ENCODE measurements around the gene ANKRD13D. TPM values are rescaled to one million over a fixed set of nuclear protein-coding genes. Genes with fewer than 3 reads are reported as not detected.
"Not testable (repeated sequence)": the region's sequence is repeated elsewhere in the genome, so short reads cannot be mapped to it uniquely, and the experiment has no call there.

ANKRD13D gene
- 10 to 100 TPM; 18.9 to 21.1 (median 20.8) TPM for polyA plus RNA-seq (ENCODE audit: insufficient read length in 3 of 3)

DNA sequence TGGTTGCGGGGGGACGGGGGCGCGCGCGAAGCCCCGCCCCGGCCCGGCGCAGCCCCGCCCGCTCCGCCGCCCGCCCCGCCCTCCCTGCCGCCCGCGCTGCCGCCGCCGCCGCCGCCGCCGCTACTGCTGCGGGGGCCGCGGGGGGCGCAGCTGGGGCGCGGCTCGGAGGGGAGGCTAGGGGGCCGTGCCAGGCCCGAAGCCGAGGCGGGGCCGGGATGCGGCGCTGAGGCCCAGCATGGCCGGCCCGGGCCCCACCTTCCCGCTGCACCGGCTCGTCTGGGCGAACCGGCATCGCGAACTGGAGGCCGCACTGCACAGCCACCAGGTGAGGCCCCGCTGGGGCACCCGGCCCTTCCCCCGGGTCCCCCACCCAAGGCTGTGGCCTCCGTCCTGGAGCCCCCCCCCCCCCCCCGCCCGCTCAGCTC lies at the start of gene ANKRD13D:
Gene ANKRD13D (plus strand): TSS at position 78 of the 425 bp plus-strand sequence. CDS start 158 bp downstream, at position 236.
- DNase-seq (ENCODE audit: low read depth in 3 of 3, low spot score in 2 of 3), result no peak

DNA sequence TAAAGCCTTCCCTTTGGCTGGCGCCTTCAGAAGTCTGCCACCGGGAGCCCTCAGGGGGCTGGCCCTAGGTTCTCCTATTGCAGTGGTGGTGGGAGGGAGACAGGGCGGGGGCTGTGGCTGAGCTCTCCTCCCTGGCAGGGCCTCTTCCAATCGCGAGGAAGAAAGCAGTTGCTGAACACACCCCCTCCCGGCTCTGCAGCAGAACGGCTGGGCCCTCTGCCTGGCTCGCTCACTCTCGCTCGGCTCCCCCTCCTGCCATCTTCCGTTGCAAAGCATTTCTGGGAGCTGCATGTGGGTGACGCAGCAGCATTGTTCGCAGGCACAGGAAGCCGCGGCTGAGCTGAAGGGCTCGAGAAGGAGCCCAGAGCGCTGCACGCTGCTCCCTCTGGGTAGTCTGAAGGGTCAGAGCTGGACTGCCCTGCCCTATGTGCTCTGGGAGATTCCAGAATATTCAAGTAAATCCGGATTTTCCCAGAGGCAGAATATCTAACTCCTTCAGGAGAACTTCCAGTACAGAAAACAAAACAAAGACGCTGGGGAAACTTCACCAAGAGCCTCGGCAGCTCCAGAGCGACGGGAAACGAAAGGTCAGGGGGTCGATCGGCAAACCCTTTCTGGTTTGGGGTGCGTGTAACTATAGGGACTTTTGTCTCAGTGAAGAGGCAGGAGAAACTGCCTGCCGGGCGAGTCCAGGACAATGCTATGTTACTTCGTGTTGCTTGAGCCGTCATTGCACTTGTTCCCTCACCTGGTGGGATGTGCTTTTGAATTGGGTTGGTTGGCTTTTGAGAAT lies 49.1 kb upstream of the ANKRD13D start:
- DNase-seq (ENCODE audit: low read depth in 3 of 3, low spot score in 2 of 3), result peak; percentile 88 to 95 (median 90)

DNA sequence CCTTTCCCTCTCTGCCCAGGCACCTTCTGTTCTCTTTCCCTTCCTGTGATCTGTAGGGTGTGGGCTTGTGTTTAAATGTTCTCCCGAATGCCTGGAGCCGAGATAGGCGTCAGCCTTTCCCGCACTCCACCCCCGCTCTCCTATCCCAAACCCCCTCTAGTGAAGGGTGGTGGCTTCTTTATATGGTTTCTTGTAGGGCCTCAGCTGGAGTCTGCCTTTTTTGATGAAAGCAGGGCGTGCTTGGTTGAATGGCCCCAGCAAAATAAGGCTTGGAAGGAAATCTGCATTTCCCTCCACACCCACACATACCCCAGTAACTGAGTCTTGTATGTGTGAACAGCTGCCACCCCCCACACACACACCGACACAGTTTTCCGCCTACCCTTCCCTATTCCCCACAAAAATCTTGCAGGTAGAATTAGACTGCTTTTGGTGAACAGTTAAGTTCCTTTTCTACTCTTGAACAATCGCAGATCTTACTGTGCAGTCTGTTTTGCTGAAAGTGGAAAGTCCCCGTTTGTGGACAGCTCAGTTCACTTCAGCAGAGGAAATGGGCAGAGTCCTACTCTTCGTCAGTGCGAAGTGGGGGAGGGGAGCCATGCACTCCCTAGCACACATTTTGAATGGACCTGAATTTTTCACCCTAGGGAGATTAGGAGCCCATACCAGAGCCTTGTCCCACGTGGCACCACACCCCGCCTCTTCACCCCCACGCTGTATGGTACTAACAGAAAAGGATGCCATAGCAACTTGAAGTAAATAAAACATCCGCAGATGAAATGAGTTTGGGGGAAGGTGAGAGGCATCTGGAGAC lies 48.3 kb upstream of the ANKRD13D start:
- DNase-seq (ENCODE audit: low read depth in 3 of 3, low spot score in 2 of 3), result peak in 2 of 3 donors; percentile 56 to 57

DNA sequence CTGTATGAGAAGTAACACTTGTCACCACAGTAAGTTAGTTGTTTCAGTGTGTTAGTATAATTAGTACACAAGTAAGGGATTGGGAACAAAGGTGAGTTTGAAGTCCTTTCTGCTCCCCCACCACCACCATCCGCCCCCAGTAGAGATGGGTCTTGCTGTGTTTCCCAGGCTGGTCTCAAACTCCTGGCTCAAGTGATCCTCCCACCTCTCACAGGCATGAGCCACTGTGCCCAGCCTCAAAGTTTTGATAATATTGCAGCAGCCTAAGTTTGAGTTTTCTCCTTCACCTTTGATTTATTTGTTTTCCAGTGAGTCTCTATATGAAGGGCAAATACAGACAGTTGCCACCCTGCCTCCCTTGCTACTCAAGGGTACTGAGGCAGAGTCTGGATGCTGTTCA lies 46.6 kb upstream of the ANKRD13D start:
- DNase-seq (ENCODE audit: low read depth in 3 of 3, low spot score in 2 of 3), result no peak

GRCh38 chr11:67243051-67243450 lies 46.1 kb upstream of the ANKRD13D start:
- DNase-seq (ENCODE audit: low read depth in 3 of 3, low spot score in 2 of 3), result no peak

DNA sequence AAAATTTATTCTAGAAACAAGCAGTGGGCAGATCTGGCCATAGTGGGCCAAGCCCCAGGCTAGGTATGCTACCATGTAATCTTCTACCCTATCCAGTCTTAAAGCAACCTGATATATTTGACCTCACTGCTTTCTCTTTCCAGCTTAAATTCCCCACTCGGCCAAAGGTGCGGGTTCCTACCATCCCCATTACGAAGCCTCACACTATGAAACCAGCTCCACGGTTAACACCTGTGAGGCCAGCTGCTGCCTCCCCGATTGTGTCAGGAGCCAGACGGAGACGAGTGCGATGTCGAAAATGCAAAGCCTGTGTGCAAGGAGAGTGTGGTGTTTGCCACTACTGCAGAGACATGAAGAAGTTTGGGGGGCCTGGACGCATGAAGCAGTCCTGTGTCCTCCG lies 44.1 kb upstream of the ANKRD13D start:
- DNase-seq (ENCODE audit: low read depth in 3 of 3, low spot score in 2 of 3), result no peak

DNA sequence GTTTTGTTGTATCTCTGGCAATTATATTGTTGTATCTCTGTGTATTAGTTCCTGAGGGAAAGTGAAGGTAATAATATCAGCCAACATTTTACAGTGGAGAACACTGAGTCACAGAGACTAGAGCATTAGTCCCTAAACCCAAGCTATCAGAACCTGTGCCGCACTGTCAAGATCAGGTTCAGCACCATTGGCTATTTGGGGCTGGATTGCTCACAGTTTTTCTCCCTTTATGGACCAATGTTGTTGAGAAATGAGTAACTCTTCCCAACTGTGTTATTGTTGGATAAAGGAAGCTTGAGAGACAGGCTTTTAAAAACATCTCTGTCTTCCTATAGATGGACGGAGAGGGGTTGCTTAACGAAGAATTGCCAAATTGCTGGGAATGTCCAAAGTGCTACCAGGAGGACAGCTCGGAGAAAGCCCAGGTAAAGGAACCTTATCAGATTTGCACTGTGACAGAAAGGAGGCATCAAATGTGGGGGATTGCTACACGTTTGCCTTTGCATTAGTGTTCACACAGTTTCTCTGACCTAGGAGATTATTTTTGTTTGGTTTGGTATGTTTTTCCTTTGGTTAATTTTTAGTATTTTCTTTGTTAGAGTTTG lies 41.1 kb upstream of the ANKRD13D start:
- no peak for DNase-seq (ENCODE audit: low read depth in 3 of 3, low spot score in 2 of 3)

- DNase-seq (ENCODE audit: low read depth in 3 of 3, low spot score in 2 of 3), result no peak
Measured at GRCh38 chr11:67248653-67249052, 40.5 kb upstream of the ANKRD13D start.

GRCh38 chr11:67250059-67251043 lies 38.8 kb upstream of the ANKRD13D start:
- DNase-seq (ENCODE audit: low read depth in 3 of 3, low spot score in 2 of 3), result no peak

DNA sequence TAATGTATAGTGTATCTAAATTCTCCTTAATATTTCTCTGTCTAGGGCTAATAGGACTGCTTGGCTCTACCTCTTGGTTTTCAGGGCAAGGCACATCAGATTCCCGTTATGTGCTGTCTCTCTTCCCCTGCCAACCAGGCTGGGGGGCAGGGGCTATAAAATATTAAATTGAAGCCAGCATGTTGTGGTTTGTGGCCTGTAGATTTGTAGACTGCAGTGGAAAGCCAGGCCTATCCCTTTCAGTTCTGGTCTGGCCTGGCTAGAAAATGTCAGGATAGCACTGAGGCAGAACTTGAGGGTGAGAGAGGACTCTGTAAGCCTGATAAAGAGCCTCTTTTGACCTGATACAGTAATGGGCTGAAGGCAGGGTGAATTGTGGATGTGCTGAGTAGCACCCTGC lies 37.3 kb upstream of the ANKRD13D start:
- DNase-seq (ENCODE audit: low read depth in 3 of 3, low spot score in 2 of 3), result no peak

- no peak for DNase-seq (ENCODE audit: low read depth in 3 of 3, low spot score in 2 of 3)
Measured at GRCh38 chr11:67252831-67253239, 36.3 kb upstream of the ANKRD13D start.

DNA sequence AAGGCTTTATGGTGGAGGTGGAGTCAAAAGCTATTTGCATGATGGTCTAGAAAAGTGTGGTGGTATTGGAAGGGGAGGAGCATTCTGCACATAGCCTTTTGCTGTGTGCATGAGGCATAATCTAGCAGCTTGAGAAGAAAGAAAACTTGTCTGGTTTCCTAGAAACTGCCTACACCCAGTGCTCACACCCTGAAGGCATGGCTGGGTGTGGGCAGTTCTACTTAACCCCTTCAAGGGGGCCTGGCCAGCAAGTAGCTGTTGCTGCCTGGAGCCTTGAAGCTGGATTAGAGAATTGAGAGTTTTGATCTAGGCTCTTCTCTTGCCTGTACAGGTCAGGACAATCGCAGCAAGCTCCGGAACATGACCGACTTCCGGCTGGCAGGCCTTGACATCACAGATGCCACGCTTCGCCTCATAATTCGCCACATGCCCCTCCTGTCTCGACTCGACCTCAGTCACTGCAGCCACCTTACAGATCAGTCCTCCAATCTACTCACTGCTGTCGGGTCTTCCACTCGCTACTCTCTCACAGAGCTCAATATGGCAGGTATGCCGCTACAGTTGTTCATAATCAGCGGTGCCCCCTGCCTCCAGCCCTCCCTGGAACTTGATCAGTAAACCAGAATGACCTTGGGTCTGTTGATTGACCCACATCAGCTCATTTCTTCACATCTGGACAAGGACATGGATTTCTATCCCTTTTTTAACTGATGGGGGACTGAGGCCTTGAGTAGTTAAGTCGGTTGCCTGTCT lies 35.1 kb upstream of the ANKRD13D start:
- DNase-seq (ENCODE audit: low read depth in 3 of 3, low spot score in 2 of 3), result no peak

GRCh38 chr11:67254798-67255197 lies 34.3 kb upstream of the ANKRD13D start:
- DNase-seq (ENCODE audit: low read depth in 3 of 3, low spot score in 2 of 3), result no peak

DNA sequence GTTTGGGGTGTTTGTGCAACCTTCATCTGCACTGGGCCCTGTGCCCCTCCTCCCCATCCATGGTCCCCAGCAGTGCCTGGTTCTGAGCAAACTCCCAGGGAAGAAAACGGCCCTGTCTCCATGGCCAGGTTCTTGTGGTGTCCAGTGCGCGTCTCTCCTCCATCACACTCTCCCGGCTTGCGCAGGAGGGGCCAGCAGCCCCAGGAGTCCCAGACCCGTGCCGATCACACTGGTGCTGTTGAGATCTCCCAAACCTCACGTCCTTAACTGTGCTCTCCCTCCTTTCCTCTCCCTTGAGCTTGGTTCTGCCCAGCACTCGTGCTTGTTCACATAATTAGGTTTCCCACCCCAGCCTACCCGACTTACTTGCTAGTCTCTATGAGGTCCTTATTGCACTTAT lies 33.8 kb upstream of the ANKRD13D start:
- no peak for DNase-seq (ENCODE audit: low read depth in 3 of 3, low spot score in 2 of 3)

GRCh38 chr11:67255864-67256263 lies 33.2 kb upstream of the ANKRD13D start:
- no peak for DNase-seq (ENCODE audit: low read depth in 3 of 3, low spot score in 2 of 3)

DNA sequence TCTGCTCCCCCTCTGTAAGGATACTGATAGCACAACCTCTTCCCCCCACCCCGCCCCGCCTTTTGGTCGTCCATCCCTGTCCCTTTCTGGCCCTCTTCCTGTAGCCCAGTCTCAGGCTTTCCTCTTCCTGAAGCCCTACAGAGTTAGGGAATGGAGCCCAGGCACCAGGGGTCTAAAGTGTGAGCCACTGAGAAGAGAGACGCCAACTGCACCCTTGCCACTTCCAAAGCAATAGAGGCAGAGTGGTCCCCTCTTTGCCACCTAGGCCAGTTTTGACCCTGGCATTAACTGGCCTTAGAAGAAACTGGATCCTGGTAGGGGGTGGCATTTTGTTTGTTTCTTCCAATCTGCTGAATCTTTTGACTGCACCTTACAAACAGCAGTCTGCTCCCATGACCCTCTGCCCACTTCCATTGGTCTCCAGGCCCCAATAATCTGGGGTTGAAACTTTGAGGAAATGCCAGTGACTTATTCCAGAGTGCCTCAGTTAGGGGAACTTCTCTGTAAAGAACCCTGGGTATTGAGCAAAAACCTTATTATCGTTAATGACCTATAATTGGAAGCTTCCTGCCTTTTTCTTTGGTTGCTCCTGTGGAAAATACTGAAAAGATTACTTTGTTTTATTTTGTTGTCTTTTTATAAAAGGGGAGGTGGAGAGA lies 32.5 kb upstream of the ANKRD13D start:
- DNase-seq (ENCODE audit: low read depth in 3 of 3, low spot score in 2 of 3), result no peak

DNA sequence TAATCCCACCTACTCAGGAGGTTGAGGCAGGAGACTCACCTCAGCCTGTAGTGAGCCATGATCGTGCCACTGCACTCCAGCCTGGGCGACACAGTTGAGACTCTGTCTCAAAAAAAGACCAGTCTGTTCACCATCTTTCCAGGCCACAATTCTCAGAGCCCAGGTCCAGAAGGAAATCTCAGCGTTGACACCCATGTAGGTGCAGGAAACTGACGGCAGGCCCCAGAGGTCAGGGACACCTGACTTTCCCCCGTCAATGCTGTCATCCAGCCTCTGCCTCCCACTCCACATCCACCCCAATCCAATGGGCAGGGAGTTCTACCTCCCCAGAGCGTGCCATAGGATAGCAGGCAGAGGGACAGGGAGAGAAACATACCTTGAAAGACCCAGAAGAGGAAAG lies 28.7 kb upstream of the ANKRD13D start:
- no peak for DNase-seq (ENCODE audit: low read depth in 3 of 3, low spot score in 2 of 3)

DNA sequence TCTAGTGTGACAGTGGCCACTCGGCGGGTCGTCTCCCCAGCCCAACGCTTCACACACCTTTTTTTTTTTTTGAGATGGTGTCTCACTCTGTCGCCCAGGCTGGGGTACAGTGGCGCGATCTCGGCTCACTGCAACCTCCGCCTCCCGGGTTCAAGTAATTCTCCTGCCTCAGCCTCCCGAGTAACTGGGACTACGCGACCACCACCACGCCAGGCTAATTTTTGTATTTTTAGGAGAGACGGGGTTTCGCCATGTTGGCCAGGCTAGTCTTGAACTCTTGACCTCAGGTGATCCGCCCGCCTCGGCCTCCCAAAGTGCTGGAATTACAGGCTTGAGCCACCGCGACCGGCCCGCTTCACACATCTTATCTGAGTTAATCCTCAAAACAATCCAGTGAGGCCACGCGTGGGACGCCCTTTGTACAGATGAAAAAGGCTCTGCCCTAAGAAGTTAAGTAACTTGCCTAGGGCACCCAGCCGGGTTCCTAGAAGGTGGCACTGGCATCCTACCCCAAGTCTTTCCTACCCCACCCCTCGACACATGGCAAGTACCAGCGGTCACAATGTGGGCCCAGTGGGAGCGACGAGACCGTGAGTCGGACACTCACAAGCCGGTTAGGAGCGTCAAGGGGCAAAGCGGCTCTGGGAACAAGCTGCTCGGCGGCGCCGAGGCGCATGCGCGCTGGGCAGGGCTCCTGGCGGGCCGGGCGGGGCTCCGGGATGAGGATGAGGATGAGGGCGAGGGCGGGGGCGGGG lies 28.0 kb upstream of the ANKRD13D start:
- not testable (repeated sequence) for DNase-seq (ENCODE audit: low read depth in 3 of 3, low spot score in 2 of 3)

Measured in right renal cortex interstitium (tissue), 3 donors.